ENCODE results near the gene EXD3.

DNA sequence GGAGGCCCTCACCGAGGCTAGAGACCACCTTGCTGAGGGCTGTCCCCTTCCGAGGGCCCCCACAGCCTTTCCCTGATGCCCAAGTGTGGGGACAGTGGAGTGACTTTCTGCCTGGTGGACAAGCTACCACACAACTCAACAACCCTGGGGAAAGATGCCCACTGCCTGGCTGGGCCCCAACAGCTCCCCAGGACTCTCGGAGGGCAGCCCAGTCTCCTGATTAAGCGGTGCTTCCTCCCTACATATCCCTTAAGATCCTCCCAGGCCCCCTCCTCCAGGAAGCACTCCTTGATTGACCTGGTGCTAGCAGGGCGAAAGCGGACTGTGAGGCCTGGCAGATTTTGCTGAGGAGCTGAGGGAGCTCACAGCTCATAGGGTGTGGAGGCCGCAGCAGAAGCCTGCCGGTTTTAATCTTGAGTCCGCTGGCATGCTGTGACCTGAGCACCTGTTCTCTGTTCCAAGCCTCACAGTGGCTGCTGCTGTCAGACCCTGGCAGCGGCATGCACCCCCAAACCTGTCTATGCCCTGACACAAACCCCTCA lies 34.0 kb upstream of the EXD3 start:
- TF ChIP-seq, protein P1, sequence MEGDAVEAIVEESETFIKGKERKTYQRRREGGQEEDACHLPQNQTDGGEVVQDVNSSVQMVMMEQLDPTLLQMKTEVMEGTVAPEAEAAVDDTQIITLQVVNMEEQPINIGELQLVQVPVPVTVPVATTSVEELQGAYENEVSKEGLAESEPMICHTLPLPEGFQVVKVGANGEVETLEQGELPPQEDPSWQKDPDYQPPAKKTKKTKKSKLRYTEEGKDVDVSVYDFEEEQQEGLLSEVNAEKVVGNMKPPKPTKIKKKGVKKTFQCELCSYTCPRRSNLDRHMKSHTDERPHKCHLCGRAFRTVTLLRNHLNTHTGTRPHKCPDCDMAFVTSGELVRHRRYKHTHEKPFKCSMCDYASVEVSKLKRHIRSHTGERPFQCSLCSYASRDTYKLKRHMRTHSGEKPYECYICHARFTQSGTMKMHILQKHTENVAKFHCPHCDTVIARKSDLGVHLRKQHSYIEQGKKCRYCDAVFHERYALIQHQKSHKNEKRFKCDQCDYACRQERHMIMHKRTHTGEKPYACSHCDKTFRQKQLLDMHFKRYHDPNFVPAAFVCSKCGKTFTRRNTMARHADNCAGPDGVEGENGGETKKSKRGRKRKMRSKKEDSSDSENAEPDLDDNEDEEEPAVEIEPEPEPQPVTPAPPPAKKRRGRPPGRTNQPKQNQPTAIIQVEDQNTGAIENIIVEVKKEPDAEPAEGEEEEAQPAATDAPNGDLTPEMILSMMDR (IDR thresholded peaks at IDR 0.05; ENCODE audit: insufficient read depth, low read length): no peak
- no peak for TF ChIP-seq POLR2AphosphoS5 (IDR thresholded peaks at IDR 0.05; ENCODE audit: low read depth)
- TF ChIP-seq REST (IDR thresholded peaks at IDR 0.05; ENCODE audit: insufficient replicate concordance, low read depth): no peak
- TF ChIP-seq GABPA (IDR thresholded peaks at IDR 0.05; ENCODE audit: low read depth): no peak
- TF ChIP-seq SPI1 (IDR thresholded peaks at IDR 0.05; ENCODE audit: borderline replicate concordance, low read depth): no peak

All from HL-60 (cell line).